ENCODE data around the gene APRT.

DNA sequence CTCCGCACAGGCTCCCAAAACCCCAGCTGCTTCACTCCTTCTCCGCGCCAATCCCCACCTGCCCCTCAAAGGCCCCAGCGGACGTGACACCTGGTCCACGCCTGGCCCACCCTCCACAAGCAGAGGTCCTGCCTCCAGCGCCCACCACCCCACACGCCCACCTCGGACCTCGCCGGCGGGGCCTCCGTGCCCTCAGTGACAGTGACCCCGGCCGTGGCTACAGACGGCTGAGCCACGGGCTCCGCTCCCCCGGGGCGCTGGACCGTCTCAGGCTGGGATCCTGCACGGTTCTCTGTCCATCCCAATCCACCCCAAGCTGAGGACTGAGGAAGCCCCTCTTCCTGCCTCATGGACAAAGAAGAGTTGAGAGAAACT, 51.8 kb downstream of the APRT start:
- TF ChIP-seq TCF7L2 (IDR thresholded peaks at IDR 0.05; ENCODE audit: borderline replicate concordance, extremely low read depth, insufficient read depth, insufficient read length) (no peak), POLR2A (IDR thresholded peaks at IDR 0.05; ENCODE audit: borderline replicate concordance, extremely low read depth, insufficient read depth, insufficient read length) (no peak), EZH2 (IDR thresholded peaks at IDR 0.05) (no peak), SRF (IDR thresholded peaks at IDR 0.05; ENCODE audit: low read depth) (no peak), CTCF (IDR thresholded peaks at IDR 0.05 in 2 of 3, conservative IDR thresholded peaks at IDR 0.05 in 1 of 3; ENCODE audit: borderline replicate concordance in 1 of 3, insufficient read depth in 1 of 3, low read depth in 2 of 3, low read length in 2 of 3) (no peak), EGR1 (IDR thresholded peaks at IDR 0.05; ENCODE audit: low read depth) (no peak), YY1 (IDR thresholded peaks at IDR 0.05; ENCODE audit: extremely low read depth, insufficient replicate concordance, low read depth, low read length) (no peak), ELF1 (IDR thresholded peaks at IDR 0.05; ENCODE audit: borderline replicate concordance, low read depth) (no peak)
